H9 (cell line): ENCODE measurements around the gene OPN1SW. TPM values are rescaled to one million over a fixed set of nuclear protein-coding genes. Genes with fewer than 3 reads are reported as not detected.

Experiments used
- DNase-seq: peaks from one replicate; pipeline ENCODE4 v3.0.0-alpha.2; 2017
- H2AFZ ChIP-seq: one replicate; pipeline ENCODE4 v1.6.1; 2013; ENCODE audit warnings: mild to moderate bottlenecking, low read length, control low read depth, moderate library complexity
- H2AK5ac ChIP-seq: 2 replicates; pipeline ENCODE4 v1.6.1; 2013; ENCODE audit warnings: low read length, control low read depth, mixed read lengths; ENCODE audit not compliant: insufficient read length
- H2BK120ac ChIP-seq: one replicate; pipeline ENCODE4 v1.6.1; 2013; ENCODE audit warnings: low read depth, mild to moderate bottlenecking, low read length, control low read depth, inconsistent platforms; ENCODE audit not compliant: poor library complexity, severe bottlenecking
- H2BK12ac ChIP-seq: 2 replicates; pipeline ENCODE4 v1.6.1; 2013; ENCODE audit warnings: low read length, control low read depth, mixed read lengths, low read depth; ENCODE audit not compliant: insufficient read length
- H2BK15ac ChIP-seq: 2 replicates; pipeline ENCODE4 v1.6.1; 2013; ENCODE audit warnings: low read depth, low read length, control low read depth
- H2BK20ac ChIP-seq: one replicate; pipeline ENCODE4 v1.6.1; 2013; ENCODE audit warnings: low read depth, mild to moderate bottlenecking, low read length, control low read depth, inconsistent platforms; ENCODE audit not compliant: poor library complexity, severe bottlenecking
- H2BK5ac ChIP-seq: 2 replicates; pipeline ENCODE4 v1.6.1; 2013; ENCODE audit warnings: low read length, control low read depth, mixed read lengths; ENCODE audit not compliant: insufficient read length
- H3K14ac ChIP-seq: 2 replicates; pipeline ENCODE4 v1.6.1; 2013; ENCODE audit warnings: low read length, control low read depth; ENCODE audit not compliant: insufficient read depth
- H3K18ac ChIP-seq: 2 replicates; pipeline ENCODE4 v1.6.1; 2013; ENCODE audit warnings: low read depth, mild to moderate bottlenecking, mixed read lengths, low read length, control low read depth; ENCODE audit not compliant: insufficient read length
- H3K23ac ChIP-seq: 2 replicates; pipeline ENCODE4 v1.6.1; 2013; ENCODE audit warnings: low read length, control low read depth, mixed read lengths, low read depth; ENCODE audit not compliant: insufficient read length
- H3K23me2 ChIP-seq: 2 replicates; pipeline ENCODE4 v1.6.1; 2013; ENCODE audit warnings: low read depth, mild to moderate bottlenecking, mixed read lengths, low read length, control low read depth; ENCODE audit not compliant: insufficient read length, poor library complexity, severe bottlenecking
- H3K27ac ChIP-seq: 2 replicates; pipeline ENCODE4 v1.5.1; 2013; ENCODE audit warnings: low read length, control low read depth, mixed read lengths, low read depth; ENCODE audit not compliant: insufficient read length
- H3K27me3 ChIP-seq: 2 replicates; pipeline ENCODE4 v1.6.1; 2013; ENCODE audit warnings: low read length, control low read depth, inconsistent platforms; ENCODE audit not compliant: insufficient read depth
- H3K4ac ChIP-seq: 2 replicates; pipeline ENCODE4 v1.6.1; 2013; ENCODE audit warnings: low read depth, mild to moderate bottlenecking, control low read depth, inconsistent platforms, low read length, moderate library complexity
- H3K4me1 ChIP-seq: 2 replicates; pipeline ENCODE4 v1.6.1; 2013; ENCODE audit warnings: low read length, control low read depth, inconsistent platforms; ENCODE audit not compliant: insufficient read depth
- H3K4me2 ChIP-seq: 2 replicates; pipeline ENCODE4 v1.6.1; 2013; ENCODE audit warnings: low read length, control low read depth, mixed read lengths; ENCODE audit not compliant: insufficient read length, insufficient read depth
- H3K56ac ChIP-seq: 2 replicates; pipeline ENCODE4 v1.6.1; 2013; ENCODE audit warnings: low read depth, mild to moderate bottlenecking, mixed read lengths, low read length, control low read depth; ENCODE audit not compliant: insufficient read length
- H3K79me1 ChIP-seq: 2 replicates; pipeline ENCODE4 v1.6.1; 2013; ENCODE audit warnings: low read depth, mild to moderate bottlenecking, moderate library complexity, low read length, control low read depth, inconsistent platforms; ENCODE audit not compliant: insufficient read depth, poor library complexity, severe bottlenecking
- H3K79me2 ChIP-seq: 2 replicates; pipeline ENCODE4 v1.6.1; 2013; ENCODE audit warnings: low read length, control low read depth, inconsistent platforms; ENCODE audit not compliant: insufficient read depth
- H3K9ac ChIP-seq: 2 replicates; pipeline ENCODE4 v1.6.1; 2013; ENCODE audit warnings: low read length, control low read depth, mixed read lengths; ENCODE audit not compliant: insufficient read length; ENCODE audit errors: extremely low read depth
- H3K9me3 ChIP-seq: one replicate; pipeline ENCODE4 v1.6.1; 2013; ENCODE audit warnings: low read depth, low read length, inconsistent platforms; ENCODE audit not compliant: control insufficient read depth
- H3T11ph ChIP-seq: one replicate; pipeline ENCODE4 v1.6.1; 2013; ENCODE audit warnings: mild to moderate bottlenecking, low read length, control low read depth, inconsistent platforms
- H4K20me1 ChIP-seq: one replicate; pipeline ENCODE4 v1.6.1; 2013; ENCODE audit not compliant: control insufficient read depth, insufficient read length, insufficient read depth
- H4K5ac ChIP-seq: 2 replicates; pipeline ENCODE4 v1.6.1; 2013; ENCODE audit warnings: low read depth, mild to moderate bottlenecking, mixed read lengths, low read length, control low read depth; ENCODE audit not compliant: insufficient read length
- H4K8ac ChIP-seq: replicated peaks from 2 replicates; pipeline ENCODE4 v1.6.1; 2013; ENCODE audit warnings: low read length, control low read depth, mixed read lengths, low read depth; ENCODE audit not compliant: insufficient read length
- H4K91ac ChIP-seq: 2 replicates; pipeline ENCODE4 v1.6.1; 2013; ENCODE audit warnings: low read depth, mild to moderate bottlenecking, moderate library complexity, mixed read lengths, low read length, control low read depth; ENCODE audit not compliant: insufficient read length
- H3K27ac Mint-ChIP-seq, 3 experiments: 2 replicates in 2 of 3; 3 replicates in 1 of 3; pipeline ENCODE4 v1.8.0; 2020 to 2021; ENCODE audit warnings: mixed read lengths in 3 of 3, mild to moderate bottlenecking in 1 of 3, moderate library complexity in 1 of 3
- H3K27me3 Mint-ChIP-seq: 2 replicates; pipeline ENCODE4 v1.8.0; 2021; ENCODE audit warnings: low read depth, mild to moderate bottlenecking, moderate library complexity, mixed read lengths
- H3K36me3 Mint-ChIP-seq, 3 experiments: 2 replicates in 2 of 3; 3 replicates in 1 of 3; pipeline ENCODE4 v1.8.0; 2020 to 2021; ENCODE audit warnings: low read depth in 3 of 3, mixed read lengths in 3 of 3; ENCODE audit not compliant: insufficient read depth in 1 of 3
- H3K4me1 Mint-ChIP-seq, 2 experiments: 2 replicates each; pipeline ENCODE4 v1.8.0; 2020; ENCODE audit warnings: mixed read lengths in 2 of 2
- H3K4me3 Mint-ChIP-seq, 2 experiments: 2 replicates in 1 of 2; 3 replicates in 1 of 2; pipeline ENCODE4 v1.8.0; 2020 to 2021; ENCODE audit warnings: mild to moderate bottlenecking in 2 of 2, mixed read lengths in 2 of 2, moderate library complexity in 1 of 2
- H3K9me3 Mint-ChIP-seq, 2 experiments: 2 replicates in 1 of 2; 3 replicates in 1 of 2; pipeline ENCODE4 v1.8.0; 2020; ENCODE audit warnings: mild to moderate bottlenecking in 2 of 2, mixed read lengths in 2 of 2, moderate library complexity in 1 of 2
- WGBS: extraction: QIAGEN DNeasy Blood & Tissue Kit; methylation state at CpG from one replicate; pipeline ENCODE4 v1.1.7; 2013; ENCODE audit warnings: missing lambda C conversion rate, low lambda C conversion rate, mixed read lengths; ENCODE audit not compliant: insufficient read length; ENCODE audit errors: extremely low coverage; 5-methylcytosine and 5-hydroxymethylcytosine counted together
- total RNA-seq: library from RNA; stranded (reverse); gene quantifications from 2 replicates; pipeline ENCODE4 v1.2.1, GENCODE V29; 2021
- TF ChIP-seq, protein P1 (sequence below): fragments of 200-600 bp; sonication (generic); conservative IDR thresholded peaks from 3 replicates; pipeline ENCODE4 v1.8.0; 2021; ENCODE audit warnings: antibody characterized with exemption, mild to moderate bottlenecking

Gene OPN1SW
- total RNA-seq, 1 experiment from 2014 or later, result not detected

DNA sequence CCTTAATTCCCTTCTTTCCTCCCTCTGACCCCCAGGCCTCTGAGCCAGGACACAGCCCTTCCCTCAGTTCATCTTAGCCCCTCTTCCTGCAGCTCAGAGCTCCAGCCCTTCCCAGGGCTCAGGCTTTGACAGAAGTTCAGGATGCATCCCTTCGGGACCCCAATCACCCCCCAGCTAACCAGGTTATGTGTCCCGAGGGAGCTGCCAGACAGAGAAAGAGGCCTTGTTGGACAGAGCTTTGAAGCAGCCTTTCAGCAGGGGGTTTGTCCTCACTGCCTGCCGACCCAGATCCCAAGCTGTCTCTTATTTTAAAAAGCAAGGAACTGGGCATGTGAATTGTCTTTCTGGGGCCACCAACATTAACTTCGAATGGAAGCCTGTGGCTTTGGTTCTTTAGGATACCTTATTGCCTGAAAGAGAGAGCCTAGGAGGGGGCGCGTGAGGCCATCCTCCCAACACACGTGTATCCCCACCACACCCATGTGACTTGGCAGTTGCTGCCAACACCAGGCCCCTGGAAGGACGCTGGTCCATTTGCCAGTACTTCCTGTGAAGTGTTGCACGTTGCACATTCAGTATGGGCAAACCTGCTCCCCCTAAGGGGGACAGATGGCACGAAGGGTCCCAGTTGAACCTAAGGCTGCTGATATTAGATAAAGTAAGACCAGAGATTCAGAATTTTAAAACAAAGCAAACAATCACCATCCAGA lies 17.0 kb upstream of the OPN1SW start:
- Histone ChIP-seq H4K5ac (no peak overlapping the region), H3K23me2 (peaks cover 12% of the 10 kb centered on the region), H3K27me3 (no peaks in the 10 kb centered on the region), H4K8ac (no peak overlapping the region), H3K18ac (no peak overlapping the region), H3K14ac (no peak overlapping the region), H3T11ph (no peak overlapping the region), H3K9me3 (no peaks in the 10 kb centered on the region), H3K56ac (no peak overlapping the region), H3K4me1 (no peaks in the 10 kb centered on the region; the same call in 1 of the 2 replicates), H2AK5ac (no peak overlapping the region), H2BK5ac (no peak overlapping the region), H2BK12ac (no peak overlapping the region), H2BK20ac (no peak overlapping the region), H3K4me2 (peak overlapping the region; percentile 58), H2AFZ (no peak overlapping the region), H4K20me1 (no peaks in the 10 kb centered on the region), H3K27ac (no peak overlapping the region), H3K4ac (no peak overlapping the region), H2BK15ac (no peak overlapping the region), H4K91ac (no peak overlapping the region), H3K79me1 (no peaks in the 10 kb centered on the region), H3K79me2 (no peaks in the 10 kb centered on the region), H3K23ac (no peak overlapping the region), H2BK120ac (no peak overlapping the region), H3K9ac (no peak overlapping the region)
- Mint-ChIP-seq H3K27ac (peak overlapping the region in 1 of 3 experiments; percentile 73; a peak in 1 of 7 replicates), H3K27me3 (peaks cover 23% of the 10 kb centered on the region), H3K9me3 (no peaks in the 10 kb centered on the region; a peak in 1 of 5 replicates), H3K4me3 (peak overlapping the region; percentile 90 to 92), H3K4me1 (peaks cover 41 to 44% of the 10 kb centered on the region in 2 experiments), H3K36me3 (peaks cover 21 to 37% (median 32%) of the 10 kb centered on the region in 3 experiments)
- TF ChIP-seq, protein P1, sequence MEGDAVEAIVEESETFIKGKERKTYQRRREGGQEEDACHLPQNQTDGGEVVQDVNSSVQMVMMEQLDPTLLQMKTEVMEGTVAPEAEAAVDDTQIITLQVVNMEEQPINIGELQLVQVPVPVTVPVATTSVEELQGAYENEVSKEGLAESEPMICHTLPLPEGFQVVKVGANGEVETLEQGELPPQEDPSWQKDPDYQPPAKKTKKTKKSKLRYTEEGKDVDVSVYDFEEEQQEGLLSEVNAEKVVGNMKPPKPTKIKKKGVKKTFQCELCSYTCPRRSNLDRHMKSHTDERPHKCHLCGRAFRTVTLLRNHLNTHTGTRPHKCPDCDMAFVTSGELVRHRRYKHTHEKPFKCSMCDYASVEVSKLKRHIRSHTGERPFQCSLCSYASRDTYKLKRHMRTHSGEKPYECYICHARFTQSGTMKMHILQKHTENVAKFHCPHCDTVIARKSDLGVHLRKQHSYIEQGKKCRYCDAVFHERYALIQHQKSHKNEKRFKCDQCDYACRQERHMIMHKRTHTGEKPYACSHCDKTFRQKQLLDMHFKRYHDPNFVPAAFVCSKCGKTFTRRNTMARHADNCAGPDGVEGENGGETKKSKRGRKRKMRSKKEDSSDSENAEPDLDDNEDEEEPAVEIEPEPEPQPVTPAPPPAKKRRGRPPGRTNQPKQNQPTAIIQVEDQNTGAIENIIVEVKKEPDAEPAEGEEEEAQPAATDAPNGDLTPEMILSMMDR, result no peak
- no peak for DNase-seq
- WGBS, result no CpG with 5 or more reads among the region's 10 CpGs
